ENCODE measurements around the gene RHOT2. TPM values are rescaled to one million over a fixed set of nuclear protein-coding genes. Genes with fewer than 3 reads are reported as not detected.

RHOT2 gene
- total and polyA plus RNA-seq, 9 of the 15 experiments (the other 6 are each of a cell fraction or from before 2014, with no cell fraction given), result 5.0 to 373 (median 112) TPM

DNA sequence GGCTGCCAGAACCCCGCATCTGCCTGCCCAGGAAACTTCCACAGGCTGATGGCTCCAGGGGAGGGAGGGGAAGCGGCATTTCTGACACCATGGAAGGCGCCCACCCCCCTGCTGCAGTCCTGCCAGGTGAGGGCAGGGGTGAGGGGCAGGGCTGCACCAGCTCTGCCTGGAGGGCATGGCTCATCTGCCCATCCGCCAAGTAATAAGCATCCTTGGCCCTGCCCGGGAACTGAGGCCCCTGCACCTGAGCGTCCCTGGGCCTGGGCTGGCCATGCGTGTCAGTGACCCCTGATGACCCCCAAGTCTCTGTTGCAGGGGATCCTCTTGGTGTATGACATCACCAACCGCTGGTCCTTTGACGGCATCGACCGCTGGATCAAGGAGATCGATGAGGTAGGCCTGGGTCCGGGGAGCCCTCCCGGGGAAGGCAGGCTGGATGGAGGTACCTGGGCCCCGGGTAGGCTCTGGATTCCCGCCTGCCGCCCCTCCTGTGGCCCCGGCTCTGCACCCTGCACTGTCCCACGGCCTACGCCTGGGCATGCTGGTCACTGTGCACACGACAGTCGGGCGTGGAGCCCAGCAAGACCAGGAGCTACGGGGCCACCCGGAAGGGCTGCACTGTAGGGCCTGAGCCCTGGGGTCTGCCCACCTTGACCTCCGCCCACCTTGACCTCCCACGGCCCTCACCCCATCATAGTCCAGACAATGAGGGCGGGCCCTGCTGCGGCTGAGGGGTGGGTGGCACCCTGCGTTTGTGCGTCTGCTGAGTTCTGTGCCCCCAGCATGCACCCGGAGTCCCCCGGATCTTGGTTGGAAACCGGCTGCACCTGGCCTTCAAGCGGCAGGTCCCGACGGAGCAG, 42.6 kb upstream of the RHOT2 start (continued):
- TF ChIP-seq, protein P1, sequence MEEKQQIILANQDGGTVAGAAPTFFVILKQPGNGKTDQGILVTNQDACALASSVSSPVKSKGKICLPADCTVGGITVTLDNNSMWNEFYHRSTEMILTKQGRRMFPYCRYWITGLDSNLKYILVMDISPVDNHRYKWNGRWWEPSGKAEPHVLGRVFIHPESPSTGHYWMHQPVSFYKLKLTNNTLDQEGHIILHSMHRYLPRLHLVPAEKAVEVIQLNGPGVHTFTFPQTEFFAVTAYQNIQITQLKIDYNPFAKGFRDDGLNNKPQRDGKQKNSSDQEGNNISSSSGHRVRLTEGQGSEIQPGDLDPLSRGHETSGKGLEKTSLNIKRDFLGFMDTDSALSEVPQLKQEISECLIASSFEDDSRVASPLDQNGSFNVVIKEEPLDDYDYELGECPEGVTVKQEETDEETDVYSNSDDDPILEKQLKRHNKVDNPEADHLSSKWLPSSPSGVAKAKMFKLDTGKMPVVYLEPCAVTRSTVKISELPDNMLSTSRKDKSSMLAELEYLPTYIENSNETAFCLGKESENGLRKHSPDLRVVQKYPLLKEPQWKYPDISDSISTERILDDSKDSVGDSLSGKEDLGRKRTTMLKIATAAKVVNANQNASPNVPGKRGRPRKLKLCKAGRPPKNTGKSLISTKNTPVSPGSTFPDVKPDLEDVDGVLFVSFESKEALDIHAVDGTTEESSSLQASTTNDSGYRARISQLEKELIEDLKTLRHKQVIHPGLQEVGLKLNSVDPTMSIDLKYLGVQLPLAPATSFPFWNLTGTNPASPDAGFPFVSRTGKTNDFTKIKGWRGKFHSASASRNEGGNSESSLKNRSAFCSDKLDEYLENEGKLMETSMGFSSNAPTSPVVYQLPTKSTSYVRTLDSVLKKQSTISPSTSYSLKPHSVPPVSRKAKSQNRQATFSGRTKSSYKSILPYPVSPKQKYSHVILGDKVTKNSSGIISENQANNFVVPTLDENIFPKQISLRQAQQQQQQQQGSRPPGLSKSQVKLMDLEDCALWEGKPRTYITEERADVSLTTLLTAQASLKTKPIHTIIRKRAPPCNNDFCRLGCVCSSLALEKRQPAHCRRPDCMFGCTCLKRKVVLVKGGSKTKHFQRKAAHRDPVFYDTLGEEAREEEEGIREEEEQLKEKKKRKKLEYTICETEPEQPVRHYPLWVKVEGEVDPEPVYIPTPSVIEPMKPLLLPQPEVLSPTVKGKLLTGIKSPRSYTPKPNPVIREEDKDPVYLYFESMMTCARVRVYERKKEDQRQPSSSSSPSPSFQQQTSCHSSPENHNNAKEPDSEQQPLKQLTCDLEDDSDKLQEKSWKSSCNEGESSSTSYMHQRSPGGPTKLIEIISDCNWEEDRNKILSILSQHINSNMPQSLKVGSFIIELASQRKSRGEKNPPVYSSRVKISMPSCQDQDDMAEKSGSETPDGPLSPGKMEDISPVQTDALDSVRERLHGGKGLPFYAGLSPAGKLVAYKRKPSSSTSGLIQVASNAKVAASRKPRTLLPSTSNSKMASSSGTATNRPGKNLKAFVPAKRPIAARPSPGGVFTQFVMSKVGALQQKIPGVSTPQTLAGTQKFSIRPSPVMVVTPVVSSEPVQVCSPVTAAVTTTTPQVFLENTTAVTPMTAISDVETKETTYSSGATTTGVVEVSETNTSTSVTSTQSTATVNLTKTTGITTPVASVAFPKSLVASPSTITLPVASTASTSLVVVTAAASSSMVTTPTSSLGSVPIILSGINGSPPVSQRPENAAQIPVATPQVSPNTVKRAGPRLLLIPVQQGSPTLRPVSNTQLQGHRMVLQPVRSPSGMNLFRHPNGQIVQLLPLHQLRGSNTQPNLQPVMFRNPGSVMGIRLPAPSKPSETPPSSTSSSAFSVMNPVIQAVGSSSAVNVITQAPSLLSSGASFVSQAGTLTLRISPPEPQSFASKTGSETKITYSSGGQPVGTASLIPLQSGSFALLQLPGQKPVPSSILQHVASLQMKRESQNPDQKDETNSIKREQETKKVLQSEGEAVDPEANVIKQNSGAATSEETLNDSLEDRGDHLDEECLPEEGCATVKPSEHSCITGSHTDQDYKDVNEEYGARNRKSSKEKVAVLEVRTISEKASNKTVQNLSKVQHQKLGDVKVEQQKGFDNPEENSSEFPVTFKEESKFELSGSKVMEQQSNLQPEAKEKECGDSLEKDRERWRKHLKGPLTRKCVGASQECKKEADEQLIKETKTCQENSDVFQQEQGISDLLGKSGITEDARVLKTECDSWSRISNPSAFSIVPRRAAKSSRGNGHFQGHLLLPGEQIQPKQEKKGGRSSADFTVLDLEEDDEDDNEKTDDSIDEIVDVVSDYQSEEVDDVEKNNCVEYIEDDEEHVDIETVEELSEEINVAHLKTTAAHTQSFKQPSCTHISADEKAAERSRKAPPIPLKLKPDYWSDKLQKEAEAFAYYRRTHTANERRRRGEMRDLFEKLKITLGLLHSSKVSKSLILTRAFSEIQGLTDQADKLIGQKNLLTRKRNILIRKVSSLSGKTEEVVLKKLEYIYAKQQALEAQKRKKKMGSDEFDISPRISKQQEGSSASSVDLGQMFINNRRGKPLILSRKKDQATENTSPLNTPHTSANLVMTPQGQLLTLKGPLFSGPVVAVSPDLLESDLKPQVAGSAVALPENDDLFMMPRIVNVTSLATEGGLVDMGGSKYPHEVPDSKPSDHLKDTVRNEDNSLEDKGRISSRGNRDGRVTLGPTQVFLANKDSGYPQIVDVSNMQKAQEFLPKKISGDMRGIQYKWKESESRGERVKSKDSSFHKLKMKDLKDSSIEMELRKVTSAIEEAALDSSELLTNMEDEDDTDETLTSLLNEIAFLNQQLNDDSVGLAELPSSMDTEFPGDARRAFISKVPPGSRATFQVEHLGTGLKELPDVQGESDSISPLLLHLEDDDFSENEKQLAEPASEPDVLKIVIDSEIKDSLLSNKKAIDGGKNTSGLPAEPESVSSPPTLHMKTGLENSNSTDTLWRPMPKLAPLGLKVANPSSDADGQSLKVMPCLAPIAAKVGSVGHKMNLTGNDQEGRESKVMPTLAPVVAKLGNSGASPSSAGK (IDR thresholded peaks at IDR 0.05), result no peak

Data from K562 (cell line).